ENCODE results near the gene MRPL55. TPM values are rescaled to one million over a fixed set of nuclear protein-coding genes. Genes with fewer than 3 reads are reported as not detected.

Gene MRPL55
- total RNA-seq, 2 experiments from 2014 or later = 75.0 to 82.4 TPM

- no peak for DNase-seq
- peaks cover 26% of the 10 kb centered on the region for H3K4me1 Mint-ChIP-seq
- H3K27me3 Mint-ChIP-seq = no peaks in the 10 kb centered on the region
- peak overlapping the region; percentile 99 for H3K27ac Mint-ChIP-seq
- H3K9me3 Mint-ChIP-seq = no peaks in the 10 kb centered on the region
- H3K4me3 Mint-ChIP-seq = peak overlapping the region; percentile 99
- peaks cover 30% of the 10 kb centered on the region for H3K36me3 Mint-ChIP-seq
Observed at GRCh38 chr1:228142155-228142691, 33.1 kb upstream of the MRPL55 start.

DNA sequence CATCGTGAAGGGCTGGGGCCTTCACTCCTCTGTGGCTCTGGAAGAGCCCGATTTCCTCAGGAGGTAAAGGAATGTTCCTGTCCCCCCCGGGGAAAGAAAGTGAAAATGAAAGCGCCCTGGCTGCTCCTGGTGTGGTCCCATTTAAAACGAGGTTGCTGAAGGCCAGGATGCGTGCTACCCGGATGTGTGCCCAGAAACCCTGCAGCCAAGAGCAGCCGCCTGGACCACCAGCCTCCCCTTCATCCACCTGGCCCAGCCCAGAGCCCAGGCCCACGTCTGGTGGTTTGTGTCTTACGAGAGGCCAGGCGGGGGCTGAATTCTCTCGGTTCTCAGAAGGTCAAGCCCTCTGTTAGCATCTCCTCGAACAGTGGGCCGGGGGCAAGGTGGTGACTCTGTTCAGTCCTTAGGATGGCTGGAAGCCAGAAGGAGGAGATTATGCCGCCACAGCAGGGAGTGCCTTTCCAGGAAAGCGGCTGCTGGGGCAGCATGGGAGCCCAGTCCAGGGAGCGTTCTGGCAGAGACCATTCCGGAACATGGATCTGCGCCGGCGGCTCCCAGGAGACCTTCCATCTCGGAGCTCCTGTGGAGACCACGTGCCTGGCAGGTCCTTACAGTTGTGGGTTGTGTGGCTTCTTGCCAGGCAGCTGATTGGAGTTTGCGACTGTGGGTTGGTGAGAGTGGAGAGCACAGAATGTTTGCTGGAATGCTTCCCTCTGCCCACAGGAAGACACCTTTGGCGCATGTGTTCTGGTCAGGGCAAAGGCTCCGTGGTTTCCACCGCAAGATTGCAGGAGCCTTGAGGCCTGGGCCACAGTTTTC lies 32.3 kb upstream of the MRPL55 start:
- peaks cover 30% of the 10 kb centered on the region for H3K36me3 Mint-ChIP-seq
- H3K9me3 Mint-ChIP-seq = no peaks in the 10 kb centered on the region
- H3K27me3 Mint-ChIP-seq = no peaks in the 10 kb centered on the region
- peak overlapping the region; percentile 99 for H3K4me3 Mint-ChIP-seq
- H3K27ac Mint-ChIP-seq = peak overlapping the region; percentile 99
- DNase-seq = peak; percentile 45
- peaks cover 30% of the 10 kb centered on the region for H3K4me1 Mint-ChIP-seq

DNA sequence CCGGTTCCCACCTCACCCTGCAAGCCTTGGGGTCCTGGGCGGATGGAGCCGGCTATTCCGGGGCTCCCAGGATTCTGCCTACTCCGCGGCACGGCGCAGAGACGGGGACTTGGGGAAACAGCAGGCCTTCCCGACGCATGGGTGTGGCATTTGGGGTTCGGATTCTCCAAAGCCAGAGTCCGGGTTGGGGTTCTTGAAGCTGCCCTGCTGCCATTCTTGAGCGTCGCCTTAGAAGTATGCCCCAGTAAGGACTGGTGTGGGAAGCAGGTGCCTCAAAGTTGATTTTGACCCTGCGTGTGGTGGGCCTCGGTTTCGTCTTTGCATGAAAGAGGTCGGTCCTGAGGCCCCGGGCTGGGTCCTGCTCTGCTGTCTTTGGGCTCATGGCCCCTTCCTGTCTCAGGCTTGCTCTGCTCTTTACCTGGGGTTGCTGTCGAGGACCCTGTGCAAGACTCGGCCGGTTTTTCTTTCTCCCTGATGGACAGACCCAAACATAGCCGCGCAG lies 31.7 kb upstream of the MRPL55 start:
- Mint-ChIP-seq H3K4me3 (peak overlapping the region; percentile 99), H3K27ac (peak overlapping the region; percentile 99), H3K4me1 (peaks cover 30% of the 10 kb centered on the region), H3K36me3 (peaks cover 30% of the 10 kb centered on the region), H3K9me3 (no peaks in the 10 kb centered on the region), H3K27me3 (no peaks in the 10 kb centered on the region)
- no peak for DNase-seq

DNA sequence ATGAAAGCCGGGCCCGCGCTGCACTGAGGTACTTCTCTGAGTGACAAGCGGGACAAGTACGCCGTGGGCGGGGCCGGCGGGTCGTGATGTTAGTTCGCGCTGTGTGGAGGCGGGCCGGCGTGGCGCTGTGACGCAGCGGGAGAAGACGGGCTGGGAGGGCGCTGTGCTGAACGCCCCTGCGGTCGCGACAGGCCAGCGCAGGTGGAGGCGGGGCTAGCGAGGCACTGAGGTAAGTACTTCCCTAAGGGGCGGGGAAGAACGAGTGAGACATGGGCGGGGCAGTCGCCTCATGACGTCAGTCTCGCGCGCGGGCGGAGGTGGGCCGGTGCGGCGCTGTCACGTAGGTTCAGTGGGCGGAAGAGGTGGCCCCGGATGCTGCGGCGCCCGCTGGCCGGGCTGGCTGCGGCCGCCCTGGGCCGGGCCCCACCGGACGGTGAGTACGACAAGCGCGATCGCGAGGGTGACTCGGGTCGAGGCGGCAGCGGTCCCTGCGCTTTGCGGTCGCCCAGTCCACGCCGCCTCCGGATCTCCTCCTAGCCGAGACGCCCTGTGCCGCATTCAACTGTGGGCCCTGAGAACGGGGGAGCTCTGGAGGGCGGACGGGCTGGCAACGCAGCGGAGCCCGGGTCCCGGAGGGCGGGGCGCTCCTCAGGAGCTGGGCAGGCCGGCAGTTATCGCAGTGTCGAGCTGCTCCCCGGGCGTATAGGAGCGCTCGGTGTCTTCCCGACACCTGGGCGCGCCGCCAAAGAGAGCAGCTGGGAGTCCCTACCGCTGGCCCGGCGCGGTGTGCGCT lies 31.0 kb upstream of the MRPL55 start, which contains the start of gene GUK1:
Gene GUK1 (plus strand): TSS at position 349 of the 793 bp plus-strand sequence. CDS start 24 bp downstream, at position 373.
- peaks cover 30% of the 10 kb centered on the region for H3K4me1 Mint-ChIP-seq
- peak within 1 kb of the TSS; percentile 99 for H3K4me3 Mint-ChIP-seq
- peaks cover 30% of the 10 kb centered on the region for H3K36me3 Mint-ChIP-seq
- H3K9me3 Mint-ChIP-seq = no peaks in the 10 kb centered on the region
- peak within 1 kb of the TSS; percentile 99 for H3K27ac Mint-ChIP-seq
- DNase-seq = peak; percentile 100
- no peaks in the 10 kb centered on the region for H3K27me3 Mint-ChIP-seq

GRCh38 chr1:228139406-228139930 lies 30.4 kb upstream of the MRPL55 start:
- H3K4me3 Mint-ChIP-seq = peak overlapping the region; percentile 99
- peaks cover 30% of the 10 kb centered on the region for H3K36me3 Mint-ChIP-seq
- H3K9me3 Mint-ChIP-seq = no peaks in the 10 kb centered on the region
- H3K27me3 Mint-ChIP-seq = no peaks in the 10 kb centered on the region
- no peak for DNase-seq
- peak overlapping the region; percentile 99 for H3K27ac Mint-ChIP-seq
- peaks cover 28% of the 10 kb centered on the region for H3K4me1 Mint-ChIP-seq

DNA sequence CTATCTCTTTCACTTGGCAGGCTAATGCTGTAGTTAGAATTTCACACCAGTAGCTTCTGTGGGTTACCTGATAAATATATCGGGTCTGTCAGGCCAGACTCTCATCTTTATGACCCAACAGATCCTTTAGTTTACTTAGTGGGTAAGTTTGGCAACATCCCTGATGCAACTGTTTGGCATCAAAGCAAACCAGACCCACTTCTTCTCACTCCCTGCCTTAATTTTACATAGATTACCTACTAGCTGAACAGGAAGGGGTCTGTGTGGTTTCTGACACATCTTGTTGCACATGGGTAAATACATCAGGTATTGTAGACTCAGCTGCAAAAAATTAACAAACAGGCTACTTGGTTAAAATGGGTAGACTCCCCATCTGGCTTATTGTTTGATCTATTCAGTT lies 27.8 kb upstream of the MRPL55 start:
- H3K9me3 Mint-ChIP-seq = no peaks in the 10 kb centered on the region
- peaks cover 5% of the 10 kb centered on the region for H3K4me1 Mint-ChIP-seq
- no peak overlapping the region for H3K27ac Mint-ChIP-seq
- no peaks in the 10 kb centered on the region for H3K27me3 Mint-ChIP-seq
- no peak overlapping the region for H3K4me3 Mint-ChIP-seq
- H3K36me3 Mint-ChIP-seq = peaks cover 14% of the 10 kb centered on the region
- DNase-seq = no peak

DNA sequence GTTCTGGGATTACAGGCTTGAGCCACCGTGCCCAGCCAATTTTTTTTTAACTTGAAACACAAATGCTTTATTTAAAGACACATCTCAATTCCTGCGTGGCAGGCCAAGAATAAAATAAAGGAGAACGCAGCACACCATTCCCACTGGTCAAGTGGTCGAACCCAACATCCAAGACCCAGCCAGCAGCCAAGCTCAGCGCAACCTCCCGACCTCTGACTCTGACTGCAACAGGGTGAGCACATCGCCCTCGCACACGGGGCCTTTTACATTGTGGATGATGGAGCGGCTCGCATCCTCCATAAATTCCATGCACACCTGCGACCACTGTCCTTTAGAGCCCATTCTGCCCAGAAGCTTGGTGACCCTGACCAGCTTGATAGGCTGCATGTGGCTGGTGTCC lies 25.5 kb upstream of the MRPL55 start:
- no peak overlapping the region for H3K27ac Mint-ChIP-seq
- no peak overlapping the region for H3K4me3 Mint-ChIP-seq
- no peak for DNase-seq

DNA sequence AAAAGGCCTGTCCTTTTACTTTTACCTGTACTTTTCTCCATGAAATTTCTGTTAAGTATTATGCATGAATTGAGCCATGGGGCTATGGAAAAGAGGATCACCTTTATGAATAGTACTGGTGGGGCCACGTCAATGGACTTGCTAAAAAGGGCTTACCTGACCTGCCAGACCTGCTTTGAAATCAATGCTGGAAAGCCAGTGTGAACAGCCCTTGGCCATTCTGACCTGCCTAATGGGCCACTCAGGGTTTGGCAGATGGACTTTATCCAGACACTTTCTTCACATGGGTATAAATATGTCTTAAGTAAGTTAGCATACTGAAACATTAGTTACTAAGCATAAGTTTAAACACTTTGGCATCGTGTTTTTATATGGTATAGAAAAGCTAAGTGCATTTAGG lies 22.7 kb upstream of the MRPL55 start:
- H3K36me3 Mint-ChIP-seq = no peaks in the 10 kb centered on the region
- DNase-seq = no peak

More for the DNA sequence above, 25.5 kb upstream of the MRPL55 start:
- Mint-ChIP-seq H3K4me1 (peaks cover 7% of the 10 kb centered on the region), H3K27me3 (peaks cover 12% of the 10 kb centered on the region), H3K36me3 (no peaks in the 10 kb centered on the region), H3K9me3 (no peaks in the 10 kb centered on the region)

DNA sequence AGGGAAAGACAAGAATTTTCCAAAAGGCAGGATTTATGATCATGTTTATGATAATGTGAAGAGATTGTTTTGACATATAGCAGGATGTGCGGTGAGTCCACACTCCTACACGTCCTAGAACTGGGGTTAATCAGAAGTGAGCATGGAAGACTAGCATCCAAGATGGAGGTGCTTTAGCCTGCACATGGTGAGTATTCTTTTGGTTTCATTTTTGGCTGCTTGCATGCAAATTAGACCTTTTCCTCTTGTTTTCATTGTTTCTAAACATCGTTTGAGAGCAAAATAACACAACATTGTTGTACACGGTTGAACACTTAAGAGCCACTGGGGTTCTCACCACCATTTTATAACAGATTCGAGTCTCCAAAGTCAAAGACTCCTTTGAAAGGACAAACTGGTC lies 16.1 kb upstream of the MRPL55 start:
- Mint-ChIP-seq H3K9me3 (no peaks in the 10 kb centered on the region), H3K36me3 (no peaks in the 10 kb centered on the region), H3K27me3 (peaks cover 14% of the 10 kb centered on the region), H3K27ac (no peak overlapping the region), H3K4me3 (no peak overlapping the region), H3K4me1 (peaks cover 7% of the 10 kb centered on the region)
- DNase-seq = no peak

More for the DNA sequence above, 22.7 kb upstream of the MRPL55 start:
- peaks cover 21% of the 10 kb centered on the region for H3K27me3 Mint-ChIP-seq
- H3K4me1 Mint-ChIP-seq = peaks cover 6% of the 10 kb centered on the region
- no peaks in the 10 kb centered on the region for H3K9me3 Mint-ChIP-seq
- no peak overlapping the region for H3K4me3 Mint-ChIP-seq
- H3K27ac Mint-ChIP-seq = no peak overlapping the region

- no peak for DNase-seq
- Mint-ChIP-seq H3K4me3 (no peak overlapping the region), H3K4me1 (peaks cover 7% of the 10 kb centered on the region), H3K27ac (no peak overlapping the region), H3K27me3 (peaks cover 8% of the 10 kb centered on the region), H3K9me3 (no peaks in the 10 kb centered on the region), H3K36me3 (no peaks in the 10 kb centered on the region)
Observed at GRCh38 chr1:228123505-228123904, 14.4 kb upstream of the MRPL55 start.

DNA sequence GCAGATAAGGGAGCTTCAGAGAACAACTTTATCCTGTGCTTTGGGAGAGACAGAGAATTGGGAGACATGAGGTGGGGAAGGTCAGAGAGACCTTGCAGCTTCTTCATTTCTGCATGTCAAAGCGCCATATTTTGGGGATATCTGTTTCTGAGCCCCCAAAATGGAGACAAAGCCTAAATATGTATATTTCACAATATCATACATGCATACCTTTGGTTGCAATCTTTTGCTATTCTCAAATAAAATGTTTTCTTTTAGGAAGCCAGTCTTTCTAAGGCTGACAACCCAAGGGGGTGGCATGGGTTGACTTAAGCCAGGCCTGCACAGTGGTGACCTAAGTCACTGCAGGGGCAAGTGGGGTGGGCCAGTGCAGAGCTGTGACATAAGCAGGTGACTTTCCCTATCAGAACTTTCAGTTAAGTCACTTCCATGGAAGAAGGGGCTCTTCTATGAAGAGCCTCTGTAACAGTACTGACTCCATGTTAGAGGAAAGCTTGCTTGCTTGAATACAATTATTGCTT lies 13.9 kb upstream of the MRPL55 start:
- peaks cover 3% of the 10 kb centered on the region for H3K9me3 Mint-ChIP-seq
- peaks cover 3% of the 10 kb centered on the region for H3K27me3 Mint-ChIP-seq
- H3K4me3 Mint-ChIP-seq = no peak overlapping the region
- H3K36me3 Mint-ChIP-seq = peaks cover 3% of the 10 kb centered on the region
- H3K27ac Mint-ChIP-seq = no peak overlapping the region
- DNase-seq = no peak
- H3K4me1 Mint-ChIP-seq = peaks cover 7% of the 10 kb centered on the region

DNA sequence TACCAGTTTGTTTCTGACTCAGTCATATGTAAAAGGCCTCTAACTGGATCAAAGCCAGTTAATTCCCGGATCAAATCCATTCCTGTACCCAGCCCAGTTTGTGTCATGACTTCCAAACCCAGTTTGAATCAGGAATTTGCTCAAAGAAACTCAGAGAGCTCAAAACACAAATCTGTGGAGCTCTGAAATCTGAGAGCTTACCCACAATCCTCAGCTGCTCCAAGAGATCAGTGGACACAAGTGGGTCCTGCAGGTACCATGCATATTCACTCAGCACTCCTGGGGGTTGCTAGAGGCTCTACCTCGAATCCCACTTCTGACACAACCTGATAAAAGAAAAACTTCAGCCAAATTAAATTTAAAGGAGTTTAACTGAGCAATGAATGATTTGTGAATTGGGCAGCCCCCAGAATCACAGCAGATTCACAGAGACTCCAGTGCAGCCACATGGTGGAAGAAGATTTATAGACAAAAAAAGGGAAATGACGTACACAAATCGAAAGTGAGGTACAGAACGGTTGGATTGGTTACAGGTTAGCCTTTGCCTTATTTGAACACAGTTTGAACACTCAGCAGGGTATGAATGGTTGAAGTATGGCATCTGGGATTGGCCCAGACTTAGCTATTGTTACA lies 11.9 kb upstream of the MRPL55 start:
- Mint-ChIP-seq H3K27ac (peak overlapping the region; percentile 65), H3K4me1 (peaks cover 7% of the 10 kb centered on the region), H3K4me3 (peak overlapping the region; percentile 53), H3K36me3 (peaks cover 7% of the 10 kb centered on the region), H3K9me3 (peaks cover 6% of the 10 kb centered on the region), H3K27me3 (no peaks in the 10 kb centered on the region)
- DNase-seq = no peak

GRCh38 chr1:228120351-228120750 lies 11.3 kb upstream of the MRPL55 start:
- H3K4me3 Mint-ChIP-seq = peak overlapping the region; percentile 53
- H3K27me3 Mint-ChIP-seq = no peaks in the 10 kb centered on the region
- peaks cover 7% of the 10 kb centered on the region for H3K36me3 Mint-ChIP-seq
- no peak for DNase-seq
- peaks cover 7% of the 10 kb centered on the region for H3K4me1 Mint-ChIP-seq
- peaks cover 6% of the 10 kb centered on the region for H3K9me3 Mint-ChIP-seq
- H3K27ac Mint-ChIP-seq = no peak overlapping the region

GRCh38 chr1:228118040-228118439 lies 8.9 kb upstream of the MRPL55 start:
- Mint-ChIP-seq H3K27me3 (no peaks in the 10 kb centered on the region), H3K9me3 (peaks cover 6% of the 10 kb centered on the region), H3K4me3 (no peak overlapping the region), H3K36me3 (peaks cover 7% of the 10 kb centered on the region), H3K27ac (no peak overlapping the region), H3K4me1 (peaks cover 7% of the 10 kb centered on the region)
- DNase-seq = no peak

Measured in activated naive CD8-positive, alpha-beta T cell treated with anti-CD3 and anti-CD28 coated beads for 36 hours (primary cell).